GM18498 (cell line): ENCODE data around the gene PLXNB3.

Source experiments
- ATAC-seq: cut with Tn5 transposase; IDR thresholded peaks from one replicate; pipeline ENCODE4 v1.9.1; 2021; ENCODE audit warnings: mild to moderate bottlenecking, moderate library complexity; ENCODE audit not compliant: unreplicated experiment

PLXNB3 gene

GRCh38 chrX:153784325-153784967, 20.4 kb downstream of the PLXNB3 start:
- ATAC-seq, result no peak

DNA sequence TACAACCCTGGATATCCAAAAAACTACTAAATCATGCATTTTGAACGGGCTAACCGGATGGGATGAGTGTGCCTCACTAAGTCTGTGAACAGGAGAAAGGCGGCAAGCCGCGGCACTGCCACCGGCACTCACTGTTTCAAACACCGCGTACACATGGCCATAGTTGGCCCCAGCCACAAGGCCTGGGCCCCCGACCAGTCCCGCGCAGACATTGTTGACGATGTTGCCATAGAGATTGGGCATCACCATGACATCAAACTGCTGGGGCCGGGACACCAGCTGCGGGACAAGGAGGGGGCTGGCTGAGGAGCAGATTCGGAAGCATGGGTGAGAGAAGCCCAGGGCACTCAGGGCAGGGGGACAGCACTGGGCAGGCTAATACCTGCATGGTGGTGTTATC, 22.6 kb downstream of the PLXNB3 start:
- no peak for ATAC-seq

DNA sequence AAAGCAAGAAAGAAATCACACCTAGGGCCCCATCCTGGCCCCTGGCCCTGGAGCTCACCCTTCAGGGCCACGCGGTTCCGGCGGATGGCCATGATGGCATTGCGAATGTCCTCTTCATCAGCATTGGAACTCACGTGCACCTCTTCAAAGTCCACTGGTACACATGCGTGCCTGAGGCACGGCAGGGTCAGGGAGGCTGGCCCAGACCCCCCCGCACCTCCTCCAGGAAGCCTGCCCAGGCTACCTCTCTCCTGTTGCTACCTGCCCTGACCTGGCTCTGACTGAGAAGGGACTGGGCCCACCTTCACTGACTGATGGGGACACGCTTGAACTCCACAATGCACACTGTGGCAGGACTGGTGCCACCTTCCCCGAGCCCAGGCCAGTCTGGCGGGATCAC, 25.6 kb downstream of the PLXNB3 start:
- ATAC-seq, result no peak

DNA sequence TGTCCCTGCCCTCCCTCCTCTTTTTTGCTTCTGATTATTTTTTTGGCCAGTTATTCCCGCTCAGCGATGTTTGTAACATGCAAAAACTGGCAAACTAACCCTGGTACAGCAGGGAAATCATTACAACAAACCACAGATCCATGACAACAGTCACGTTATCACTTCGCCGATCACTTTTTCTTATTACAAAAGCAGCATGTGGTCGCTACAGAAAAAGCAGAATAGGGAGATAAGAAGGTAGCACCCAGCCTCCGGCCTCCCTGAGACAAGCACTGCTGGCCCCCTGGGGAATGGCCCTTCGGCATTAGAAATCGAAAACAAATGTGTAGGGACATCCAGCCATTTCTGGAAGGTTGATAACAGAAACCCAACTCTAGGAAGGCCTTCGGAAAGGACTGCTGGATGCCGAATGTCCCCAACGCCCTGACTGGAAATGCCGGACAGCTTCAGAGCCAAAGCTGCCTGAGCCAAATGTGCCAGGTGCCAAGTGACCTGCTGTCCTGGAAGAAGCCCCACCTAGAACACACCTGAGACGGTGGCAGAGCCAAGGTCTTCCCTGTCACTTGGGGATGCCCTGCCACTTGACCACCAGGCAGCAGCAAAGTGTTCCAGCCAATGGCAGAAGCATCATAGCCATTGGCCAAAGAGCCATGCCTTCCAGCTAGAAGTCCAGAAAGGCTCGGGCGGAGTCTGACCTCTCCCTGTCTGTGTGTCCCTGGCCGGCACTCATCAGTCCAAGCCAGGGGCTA, 27.2 kb downstream of the PLXNB3 start:
- ATAC-seq, result no peak

- no peak for ATAC-seq
These were observed 28.3 kb downstream of the PLXNB3 start for GRCh38 chrX:153792368-153792767.

DNA sequence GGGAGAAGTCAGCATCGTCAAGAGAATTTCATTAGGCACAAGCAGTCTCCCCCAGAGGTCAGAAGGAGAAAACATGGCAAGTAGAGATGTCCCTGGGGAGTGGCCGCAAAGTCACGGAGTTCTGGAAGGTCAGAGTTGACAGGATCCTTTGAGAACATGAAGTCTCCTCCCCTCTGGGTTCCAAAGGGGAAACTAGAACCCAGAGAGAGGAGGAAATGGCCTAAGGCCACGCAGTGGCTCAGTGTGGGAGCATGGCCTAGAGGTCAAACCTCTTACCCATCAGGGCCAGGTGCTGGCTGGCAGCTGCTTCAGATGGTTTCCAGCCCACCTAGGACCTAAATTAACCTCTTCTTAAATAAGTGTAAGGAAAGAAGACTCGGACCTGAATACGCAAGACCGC, 29.2 kb downstream of the PLXNB3 start:
- no peak for ATAC-seq

DNA sequence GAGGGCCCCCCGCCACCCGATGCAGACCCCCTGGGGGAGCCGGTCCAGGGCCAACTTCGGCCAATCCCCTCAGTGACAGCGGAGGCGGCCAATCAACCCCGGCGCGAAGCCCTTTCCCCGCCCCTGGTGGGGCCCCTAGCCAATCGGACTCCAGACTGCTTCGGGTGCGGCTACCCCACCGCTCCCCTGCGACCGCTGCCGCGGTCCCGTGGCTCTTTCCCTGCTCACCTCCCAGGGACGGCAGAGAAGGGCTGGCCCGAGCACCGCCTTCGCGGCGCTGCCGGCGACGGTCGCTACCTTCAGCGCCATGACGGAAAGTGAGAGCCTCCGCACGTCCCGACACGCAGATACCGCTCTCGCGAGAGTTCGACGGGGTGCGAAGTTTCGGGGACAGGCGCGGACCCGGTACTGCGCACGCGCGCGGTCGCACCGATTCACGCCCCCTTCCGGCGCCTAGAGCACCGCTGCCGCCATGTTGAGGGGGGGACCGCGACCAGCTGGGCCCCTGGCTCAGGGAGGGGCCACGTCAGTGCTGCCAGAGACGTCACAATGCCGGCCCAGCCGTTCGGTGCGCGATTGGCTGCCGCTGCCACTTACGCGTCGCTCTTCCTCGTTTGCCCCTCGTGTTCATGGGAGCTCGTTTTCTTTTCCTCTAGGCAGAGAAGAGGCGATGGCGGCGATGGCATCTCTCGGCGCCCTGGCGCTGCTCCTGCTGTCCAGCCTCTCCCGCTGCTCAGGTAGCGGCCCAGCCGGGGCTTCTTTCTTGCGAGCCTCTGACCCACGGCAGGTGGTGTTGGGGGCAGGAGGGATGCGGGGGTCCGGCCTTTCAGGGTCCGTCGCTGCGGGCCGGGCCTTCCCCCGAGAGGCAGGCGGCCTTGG, 30.2 kb downstream of the PLXNB3 start, which contains the start of the genes IDH3G and SSR4:
Gene IDH3G (minus strand): TSS at position 358 of the 879 bp plus-strand sequence. CDS start 49 bp downstream, at position 309.
Gene SSR4 (plus strand): TSS at position 651 of the 879 bp plus-strand sequence. CDS start 20 bp downstream, at position 671.
- peak; percentile 94 for ATAC-seq

DNA sequence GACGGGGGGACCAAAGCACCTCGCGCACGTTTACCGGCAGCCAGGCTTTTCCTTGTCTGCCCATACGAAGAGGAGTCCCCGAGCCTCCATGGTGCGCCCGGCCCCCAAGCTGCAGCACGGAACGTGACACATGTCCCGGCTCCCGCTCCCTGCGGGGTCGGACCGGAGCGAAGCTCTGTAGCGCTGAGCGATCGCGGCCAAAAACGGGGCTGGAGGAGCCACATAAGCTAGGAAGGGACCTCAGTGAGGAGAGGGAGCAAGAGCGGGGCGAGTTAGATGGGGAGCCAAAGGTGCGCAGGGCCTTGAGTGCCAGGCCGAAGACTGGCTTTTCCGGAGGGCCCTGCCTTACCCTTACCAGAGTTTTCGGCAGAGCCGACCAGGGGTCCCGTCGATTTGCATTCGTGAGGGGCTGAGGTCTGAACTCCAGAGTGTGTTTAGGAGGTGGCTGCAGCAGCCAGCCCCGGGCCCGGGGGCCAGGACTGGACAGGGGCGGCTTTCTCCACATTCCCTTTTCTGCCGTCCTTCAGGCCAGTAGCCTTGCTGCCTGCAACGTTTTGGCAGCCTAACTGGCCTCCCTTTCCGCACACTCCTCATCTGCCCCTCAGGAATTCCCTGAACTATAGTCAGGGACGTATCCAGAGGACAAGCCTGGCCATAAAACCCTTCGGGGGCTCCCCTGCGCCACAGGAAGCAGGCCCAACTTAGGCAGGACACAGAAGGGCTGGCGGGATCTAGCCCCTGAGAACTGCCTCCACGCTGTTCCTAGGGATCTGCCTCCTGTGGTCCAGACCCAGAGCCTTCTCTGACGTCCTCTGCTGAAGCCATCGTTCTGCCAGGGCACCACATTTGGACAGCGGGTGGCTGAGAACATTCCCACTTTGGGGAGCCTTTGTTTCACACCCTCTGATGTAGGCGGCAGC, 31.1 kb downstream of the PLXNB3 start:
- ATAC-seq, result no peak

DNA sequence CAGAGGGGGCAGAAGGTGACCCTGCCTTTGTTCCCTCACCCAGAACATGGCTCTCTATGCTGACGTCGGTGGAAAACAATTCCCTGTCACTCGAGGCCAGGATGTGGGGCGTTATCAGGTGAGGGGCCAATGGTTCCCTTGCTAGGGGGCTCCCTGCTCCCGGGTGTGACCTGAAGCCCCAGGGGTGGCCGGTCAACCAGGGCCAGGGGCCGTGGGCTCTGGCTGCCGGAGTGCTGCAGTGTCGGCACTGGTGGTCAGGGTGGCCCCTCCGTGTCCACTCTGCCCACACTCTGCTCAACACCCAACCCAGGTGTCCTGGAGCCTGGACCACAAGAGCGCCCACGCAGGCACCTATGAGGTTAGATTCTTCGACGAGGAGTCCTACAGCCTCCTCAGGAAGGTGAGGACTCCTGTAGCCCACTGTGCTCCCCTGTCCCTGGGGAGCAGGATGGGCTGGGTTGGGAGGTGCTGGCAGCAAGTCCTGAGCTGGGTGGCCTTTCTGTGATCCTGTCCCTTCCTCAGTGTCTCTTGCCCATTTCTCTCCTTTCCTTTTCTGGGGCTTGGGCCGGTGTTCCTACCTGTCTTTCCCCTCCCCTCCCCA, 33.5 kb downstream of the PLXNB3 start:
- no peak for ATAC-seq

DNA sequence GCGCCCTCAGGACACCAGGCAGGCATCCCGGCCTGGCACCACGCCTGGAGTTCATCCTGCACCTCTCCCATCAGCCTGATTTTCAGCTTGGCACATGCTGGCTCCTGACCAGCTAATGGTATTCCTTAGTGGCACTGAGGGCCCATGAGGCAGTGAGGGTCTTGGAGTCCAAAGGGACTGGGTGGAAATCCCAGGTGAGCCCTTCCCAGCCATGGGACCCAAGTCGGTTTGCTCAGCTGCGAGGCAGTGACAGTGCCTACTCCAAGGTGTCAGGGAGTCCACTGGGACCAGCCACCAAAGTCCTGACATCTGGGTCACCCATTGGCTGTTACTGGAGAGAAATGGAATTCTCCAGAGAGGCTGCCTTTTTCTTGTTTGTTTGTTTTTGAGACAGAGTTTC, 35.3 kb downstream of the PLXNB3 start:
- ATAC-seq, result no peak

DNA sequence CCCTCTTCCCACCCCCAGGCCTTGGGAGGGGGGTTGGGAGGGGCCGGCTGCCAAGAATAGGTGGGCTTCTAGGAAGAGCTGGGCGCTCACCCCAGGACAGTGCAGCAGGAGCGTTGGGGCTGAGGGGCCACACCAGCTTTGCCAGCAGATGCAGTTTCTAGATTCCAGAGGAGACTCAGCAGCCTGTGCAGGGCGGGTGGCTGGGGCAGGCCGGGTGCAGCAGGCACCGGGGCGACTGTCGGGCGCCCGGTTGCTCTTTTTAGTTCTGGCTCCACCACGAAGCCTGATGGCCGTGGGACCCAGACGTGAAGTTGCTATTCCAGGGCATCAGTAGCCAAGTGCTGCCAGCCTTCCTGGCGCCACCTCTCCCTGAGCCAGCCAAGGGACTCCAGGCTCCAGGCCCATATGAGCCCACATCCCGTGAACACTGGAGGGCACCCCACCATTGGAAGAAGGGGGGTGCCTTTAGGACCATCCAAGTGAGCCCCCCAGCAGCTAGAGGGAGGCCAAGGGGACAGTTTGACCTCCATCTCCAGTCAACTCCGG, 36.2 kb downstream of the PLXNB3 start:
- ATAC-seq, result no peak

DNA sequence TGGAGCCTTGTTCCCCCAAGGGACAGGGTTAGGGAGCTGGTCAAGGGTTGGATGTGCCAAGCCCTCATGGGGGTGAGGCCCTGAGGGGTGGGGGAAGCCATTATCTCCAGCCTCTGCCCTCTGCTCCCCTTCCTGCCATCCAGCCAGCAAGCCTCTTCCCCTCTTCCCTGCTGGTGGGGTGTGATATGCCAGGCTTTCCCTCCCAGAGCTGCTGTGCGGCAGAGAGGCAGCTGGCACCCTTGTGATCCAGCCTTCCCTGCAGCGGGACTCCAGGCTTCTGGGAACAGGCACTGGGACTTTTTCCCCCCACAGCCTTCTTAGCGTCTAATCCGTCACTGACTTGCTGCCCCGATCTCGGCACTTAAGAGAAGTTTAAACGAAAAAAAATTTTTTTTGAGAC, 36.7 kb downstream of the PLXNB3 start:
- ATAC-seq, result no peak

GRCh38 chrX:153801669-153802068, 37.6 kb downstream of the PLXNB3 start:
- ATAC-seq, result no peak

- ATAC-seq, result no peak
These were observed 38.5 kb downstream of the PLXNB3 start for GRCh38 chrX:153802513-153803045.

GRCh38 chrX:153803211-153804099, 39.4 kb downstream of the PLXNB3 start:
- ATAC-seq, result no peak

GRCh38 chrX:153804100-153804595, 40.1 kb downstream of the PLXNB3 start:
- ATAC-seq, result no peak

DNA sequence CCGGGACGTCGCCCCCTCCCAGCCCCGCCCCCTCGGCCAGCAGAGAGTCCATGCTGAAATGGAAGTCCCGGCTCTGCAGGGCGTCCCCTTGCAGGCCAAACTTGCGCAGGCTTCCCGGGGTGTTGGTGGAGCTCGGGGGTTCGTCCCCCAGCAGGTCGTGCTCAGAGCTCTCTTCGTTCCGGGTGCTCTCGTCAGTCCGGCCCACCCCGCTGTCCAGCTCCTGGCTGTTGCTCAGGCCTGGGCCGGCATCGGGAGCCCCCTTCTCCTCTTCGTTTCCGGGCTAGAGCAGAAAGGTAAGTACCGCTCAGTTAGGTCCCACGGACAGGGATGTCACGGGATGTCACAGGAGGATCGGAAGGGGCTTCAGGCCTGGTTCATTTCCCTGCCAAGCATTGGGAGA, 40.6 kb downstream of the PLXNB3 start:
- ATAC-seq, result no peak

DNA sequence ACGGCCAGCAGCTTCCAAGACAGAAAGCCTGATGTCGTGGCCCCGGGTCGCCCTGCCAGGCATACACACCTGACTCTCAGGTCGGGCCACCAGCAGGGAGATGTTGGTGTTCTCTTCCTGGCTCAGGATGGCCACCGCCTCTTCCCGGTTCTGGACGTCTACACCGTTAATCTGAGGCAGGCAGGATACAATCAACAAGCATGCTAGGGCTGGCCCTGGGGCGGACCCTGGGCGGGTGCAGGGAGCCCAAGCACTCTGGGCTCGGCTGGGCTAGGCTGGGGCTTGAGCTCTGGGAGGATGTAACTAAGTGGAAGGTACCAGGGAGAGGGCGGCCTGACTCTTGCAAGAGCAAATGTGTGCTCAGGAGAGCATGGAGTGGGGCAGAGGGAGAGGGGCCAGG, 41.4 kb downstream of the PLXNB3 start:
- ATAC-seq, result no peak
